ENCODE measurements around the gene PPP2R5C. TPM values are rescaled to one million over a fixed set of nuclear protein-coding genes. Genes with fewer than 3 reads are reported as not detected.

The PPP2R5C gene
- total and polyA plus RNA-seq, 2 of the 8 experiments (the other 6 are each of a cell fraction or from before 2014, with no cell fraction given) = 49.6 to 95.9 TPM

- no peak overlapping the region for H3K4me2 ChIP-seq (ENCODE audit: insufficient read depth in 1 of 2, low read depth in 2 of 2, low read length in 2 of 2)
- H3K23ac ChIP-seq (ENCODE audit: insufficient read length) = no peak overlapping the region
- 0 out of 4 replicates have a peak, but pooled peaks cover 0 to 3% of the 10 kb centered on the region in 2 experiments for H3K79me2 ChIP-seq (ENCODE audit: control insufficient read depth in 1 of 2, insufficient read depth in 2 of 2, low read length in 2 of 2)
- no peak overlapping the region for H3K4me3 ChIP-seq (ENCODE audit: extremely low read depth in 1 of 4, insufficient read depth in 2 of 4, low read depth in 3 of 4, low read length in 4 of 4)
- no peak overlapping the region for H4K91ac ChIP-seq (replicated peaks; ENCODE audit: insufficient read length, low read length)
- no peak overlapping the region for H2BK15ac ChIP-seq (ENCODE audit: low read length)
- no peak overlapping the region for H4K8ac ChIP-seq (ENCODE audit: extremely low read depth, insufficient read depth, low read length)
- no peaks in the 10 kb centered on the region for H3K4me1 ChIP-seq (replicated peaks in 1 of 4; ENCODE audit: control insufficient read depth in 3 of 4, insufficient read depth in 4 of 4, low read length in 3 of 4)
- H2BK120ac ChIP-seq (replicated peaks; ENCODE audit: low read depth, low read length) = no peak overlapping the region
- no peak for TF ChIP-seq SP2 (IDR thresholded peaks at IDR 0.05; ENCODE audit: low read length)
- no peak for TF ChIP-seq POLR2A (IDR thresholded peaks at IDR 0.05; ENCODE audit: control extremely low read depth in 1 of 2, low read depth in 2 of 2, low read length in 2 of 2)
- no peak for FAIRE-seq
- H2BK20ac ChIP-seq (ENCODE audit: low read length) = no peak overlapping the region
- H3K18ac ChIP-seq (ENCODE audit: extremely low read depth, low read length) = no peak overlapping the region
- H3K9me3 ChIP-seq (ENCODE audit: insufficient read depth in 2 of 2, low read depth in 1 of 2, low read length in 1 of 2) = no peaks in the 10 kb centered on the region
- H3K56ac ChIP-seq (replicated peaks; ENCODE audit: insufficient read length, low read depth, low read length) = no peak overlapping the region
- ChIA-PET CTCF (ENCODE audit: partially characterized antibody) (interaction anchor here (0.6 kb wide), 1 partner anchor 300 kb away, joined by 3 read pairs; no protein-coding TSS in a partner anchor), POLR2A (ENCODE audit: partially characterized antibody) (no interaction called here)
- WGBS, 2 experiments (ENCODE audit: extremely low coverage in 1 of 2, insufficient coverage in 1 of 2, insufficient read length in 1 of 2, insufficient replicate concordance in 2 of 2, low coverage in 1 of 2, low lambda C conversion rate in 2 of 2, missing lambda C conversion rate in 1 of 2) = 89% methylated on average over 9 of the region's 9 CpGs; no CpG with 5 or more reads in 1 of the 2 experiments
- H3K36me3 ChIP-seq (ENCODE audit: control insufficient read depth in 2 of 4, insufficient read depth in 4 of 4, low read length in 3 of 4) = peaks cover 0 to 3% (median 0%) of the 10 kb centered on the region in 4 experiments; a peak in 1 of 8 replicates
- H3K4ac ChIP-seq (replicated peaks; ENCODE audit: insufficient read length, low read depth, low read length) = no peak overlapping the region
- no peak overlapping the region for H2BK5ac ChIP-seq (ENCODE audit: low read depth, low read length)
- no peaks in the 10 kb centered on the region for H3K27me3 ChIP-seq (replicated peaks in 1 of 4; ENCODE audit: control insufficient read depth in 3 of 4, extremely low read depth in 1 of 4, insufficient read depth in 3 of 4, low read length in 3 of 4)
- no peak overlapping the region for H3K27ac ChIP-seq (ENCODE audit: low read depth, low read length)
- DNase-seq (ENCODE audit: low read depth in 1 of 2, low spot score in 2 of 2) = no peak
- no peak overlapping the region for H4K5ac ChIP-seq (ENCODE audit: insufficient read length, low read depth, low read length)
- H2AFZ ChIP-seq (ENCODE audit: low read length) = no peak overlapping the region
- no peaks in the 10 kb centered on the region for H3K23me2 ChIP-seq (ENCODE audit: low read depth, low read length)
- no peak overlapping the region; a peak in 2 of 7 replicates for H3K9ac ChIP-seq (replicated peaks in 1 of 4; ENCODE audit: extremely low read depth in 1 of 4, low read depth in 3 of 4, low read length in 3 of 4)
- H4K20me1 ChIP-seq (replicated peaks in 1 of 2; ENCODE audit: control insufficient read depth in 1 of 2, insufficient read depth in 2 of 2, low read length in 2 of 2) = peaks cover 2 to 3% of the 10 kb centered on the region in 2 experiments
- no peaks in the 10 kb centered on the region; the same call in 1 of the 2 replicates for H3K79me1 ChIP-seq (ENCODE audit: low read depth, low read length)
- no peak overlapping the region for H3K14ac ChIP-seq (ENCODE audit: insufficient read length)
- H2AK5ac ChIP-seq (ENCODE audit: low read depth, low read length) = no peak overlapping the region
- no peak overlapping the region for H2BK12ac ChIP-seq (ENCODE audit: low read depth, low read length)
These were observed 103.8 kb downstream of the PPP2R5C start for GRCh38 chr14:101865288-101865687.
